Mucosa of descending colon (tissue), 3 donors: Measurements from ENCODE around the gene FAM193A. TPM values are rescaled to one million over a fixed set of nuclear protein-coding genes. Genes with fewer than 3 reads are reported as not detected.

Experiments used
- ATAC-seq: fragments of 200-7000 bp; cut with Tn5 transposase; one replicate; pipeline ENCODE4 v1.9.1; 2020; ENCODE audit warnings: mild to moderate bottlenecking, moderate library complexity
- DNase-seq, 3 donors: peaks; one replicate each; pipeline ENCODE4 v3.0.0-alpha.2; 2020
- H3K36me3 ChIP-seq: fragments of 200-600 bp; one replicate; pipeline ENCODE4 v1.8.0; 2021; ENCODE audit warnings: low read depth, mild to moderate bottlenecking
- H3K4me1 ChIP-seq: fragments of 200-600 bp; one replicate; pipeline ENCODE4 v1.8.0; 2021; ENCODE audit warnings: low read depth, mild to moderate bottlenecking
- H3K4me3 ChIP-seq: fragments of 200-600 bp; one replicate; pipeline ENCODE4 v1.8.0; 2021; ENCODE audit warnings: mild to moderate bottlenecking
- H3K9me3 ChIP-seq: fragments of 200-600 bp; one replicate; pipeline ENCODE4 v1.8.0; 2021; ENCODE audit warnings: mild to moderate bottlenecking
- intact Hi-C, 2 donors: fragments of 100-400 bp; cut with DNase I in 1 of 2; cut with micrococcal nuclease in 1 of 2; formaldehyde crosslinking; loops; one replicate each; pipeline versions ENCODE4 v1.11.0 to v1.11.1; 2022; cut with DNase I, micrococcal nuclease
- total RNA-seq, 3 donors: library from RNA; stranded (reverse); fragmentation: NEBNext Ultra II Directional in 2 of 3; extraction: Animal tissue kit (Norgen Biotek cat#: 25700) in 2 of 3; gene quantifications; one replicate each; pipeline versions ENCODE4 v1.2.1 to v1.2.4, GENCODE V29; 2021 to 2023
- TF ChIP-seq, protein P1 (sequence below): fragments of 200-600 bp; IDR thresholded peaks from one replicate; pipeline ENCODE4 v1.8.0; 2022; ENCODE audit warnings: antibody characterized with exemption, mild to moderate bottlenecking
- donor health status: DM: no; HTN: no; CAD: no; lungs with moderate emphysema.
- donor health status: DM: no; HTN: no; CAD: no.
- donor health status: DM: no; HTN: yes; CAD: no.

FAM193A gene
- total RNA-seq, 3 donors from 2014 or later = 26.7 to 35.2 (median 28.6) TPM

DNA sequence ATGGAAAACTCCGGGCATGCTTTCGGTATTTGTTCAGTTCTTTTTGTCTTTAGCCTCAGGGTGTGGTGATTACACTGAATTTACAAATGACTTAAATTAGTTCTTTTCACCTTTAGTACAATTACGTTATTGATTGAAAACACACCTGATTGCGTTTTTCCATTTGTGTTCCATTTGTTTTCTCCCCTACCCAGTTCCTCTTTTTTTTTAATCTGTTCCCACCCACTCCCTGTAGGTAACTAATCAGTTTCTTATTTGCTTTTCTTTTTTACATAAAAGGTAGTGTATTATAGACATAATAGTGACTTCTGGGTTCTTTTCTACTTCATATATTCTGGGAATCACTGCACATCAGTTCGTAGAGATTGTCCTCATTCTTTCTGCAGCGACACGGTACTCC is 166.3 kb downstream of the FAM193A start:
- TF ChIP-seq, protein P1, sequence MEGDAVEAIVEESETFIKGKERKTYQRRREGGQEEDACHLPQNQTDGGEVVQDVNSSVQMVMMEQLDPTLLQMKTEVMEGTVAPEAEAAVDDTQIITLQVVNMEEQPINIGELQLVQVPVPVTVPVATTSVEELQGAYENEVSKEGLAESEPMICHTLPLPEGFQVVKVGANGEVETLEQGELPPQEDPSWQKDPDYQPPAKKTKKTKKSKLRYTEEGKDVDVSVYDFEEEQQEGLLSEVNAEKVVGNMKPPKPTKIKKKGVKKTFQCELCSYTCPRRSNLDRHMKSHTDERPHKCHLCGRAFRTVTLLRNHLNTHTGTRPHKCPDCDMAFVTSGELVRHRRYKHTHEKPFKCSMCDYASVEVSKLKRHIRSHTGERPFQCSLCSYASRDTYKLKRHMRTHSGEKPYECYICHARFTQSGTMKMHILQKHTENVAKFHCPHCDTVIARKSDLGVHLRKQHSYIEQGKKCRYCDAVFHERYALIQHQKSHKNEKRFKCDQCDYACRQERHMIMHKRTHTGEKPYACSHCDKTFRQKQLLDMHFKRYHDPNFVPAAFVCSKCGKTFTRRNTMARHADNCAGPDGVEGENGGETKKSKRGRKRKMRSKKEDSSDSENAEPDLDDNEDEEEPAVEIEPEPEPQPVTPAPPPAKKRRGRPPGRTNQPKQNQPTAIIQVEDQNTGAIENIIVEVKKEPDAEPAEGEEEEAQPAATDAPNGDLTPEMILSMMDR = no peak
- intact Hi-C loops = no loop called here
- no peak overlapping the region for H3K4me3 ChIP-seq
- H3K36me3 ChIP-seq = peaks cover 12% of the 10 kb centered on the region
- no peaks in the 10 kb centered on the region for H3K4me1 ChIP-seq
- DNase-seq (no peak), ATAC-seq (no peak)
- no peaks in the 10 kb centered on the region for H3K9me3 ChIP-seq

DNA sequence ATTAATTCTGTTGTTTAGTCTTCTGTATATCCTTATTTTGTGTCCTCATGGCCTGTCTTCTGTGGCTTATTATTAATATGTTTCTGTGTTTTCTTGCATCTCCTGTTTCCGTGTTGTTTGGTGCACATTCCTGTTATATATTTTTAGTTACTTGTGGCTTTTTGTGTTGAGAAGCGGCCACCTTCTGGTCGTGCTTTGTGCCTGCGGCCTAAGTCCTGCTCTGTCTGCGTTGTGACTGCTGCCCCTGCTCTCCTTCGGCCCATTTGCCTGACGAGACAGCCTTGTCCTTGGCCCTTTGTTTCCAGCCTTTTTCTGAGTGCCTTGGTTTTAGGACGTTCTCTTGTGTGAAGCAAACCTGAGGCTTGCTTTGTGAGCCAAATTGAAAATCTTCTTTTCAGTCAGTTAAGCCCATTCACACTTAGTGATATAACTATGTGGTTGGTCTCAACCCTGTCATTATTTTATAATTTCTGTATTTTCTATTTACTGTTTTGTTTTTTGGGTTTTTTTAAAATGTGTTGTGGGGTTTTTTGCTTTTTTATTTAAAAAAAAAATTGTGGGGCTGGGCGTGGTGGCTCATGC is 175.9 kb downstream of the FAM193A start:
- no peak for ATAC-seq
- Histone ChIP-seq H3K4me1 (no peaks in the 10 kb centered on the region), H3K9me3 (no peaks in the 10 kb centered on the region), H3K36me3 (peaks cover 4% of the 10 kb centered on the region), H3K4me3 (no peak overlapping the region)
- intact Hi-C loops = no loop called here
- TF ChIP-seq, protein P1 = no peak
- no peak for DNase-seq

DNA sequence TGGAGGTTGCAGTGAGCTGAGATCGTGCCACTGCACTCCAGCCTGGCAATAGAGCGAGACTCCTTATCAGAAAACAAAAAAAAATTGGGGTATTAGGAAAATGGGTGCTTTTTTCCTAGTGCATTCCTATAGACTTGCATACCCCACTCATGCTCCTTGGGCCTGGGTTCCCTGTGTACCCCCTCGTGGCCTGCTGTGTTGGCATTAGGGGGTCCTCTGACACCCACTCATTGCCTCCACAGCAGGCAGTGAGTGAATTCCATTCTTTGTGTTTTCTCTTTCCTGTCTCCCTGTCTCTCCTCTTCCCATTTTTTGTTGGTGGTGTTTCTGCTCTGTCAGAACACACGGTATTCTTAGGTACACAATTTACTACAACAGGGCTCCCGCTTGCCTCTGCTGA is 176.9 kb downstream of the FAM193A start:
- DNase-seq (no peak), ATAC-seq (no peak)
- no peaks in the 10 kb centered on the region for H3K4me1 ChIP-seq
- H3K4me3 ChIP-seq = no peak overlapping the region
- intact Hi-C loops = no loop called here
- TF ChIP-seq, protein P1 = no peak
- H3K9me3 ChIP-seq = no peaks in the 10 kb centered on the region
- H3K36me3 ChIP-seq = peaks cover 4% of the 10 kb centered on the region

DNA sequence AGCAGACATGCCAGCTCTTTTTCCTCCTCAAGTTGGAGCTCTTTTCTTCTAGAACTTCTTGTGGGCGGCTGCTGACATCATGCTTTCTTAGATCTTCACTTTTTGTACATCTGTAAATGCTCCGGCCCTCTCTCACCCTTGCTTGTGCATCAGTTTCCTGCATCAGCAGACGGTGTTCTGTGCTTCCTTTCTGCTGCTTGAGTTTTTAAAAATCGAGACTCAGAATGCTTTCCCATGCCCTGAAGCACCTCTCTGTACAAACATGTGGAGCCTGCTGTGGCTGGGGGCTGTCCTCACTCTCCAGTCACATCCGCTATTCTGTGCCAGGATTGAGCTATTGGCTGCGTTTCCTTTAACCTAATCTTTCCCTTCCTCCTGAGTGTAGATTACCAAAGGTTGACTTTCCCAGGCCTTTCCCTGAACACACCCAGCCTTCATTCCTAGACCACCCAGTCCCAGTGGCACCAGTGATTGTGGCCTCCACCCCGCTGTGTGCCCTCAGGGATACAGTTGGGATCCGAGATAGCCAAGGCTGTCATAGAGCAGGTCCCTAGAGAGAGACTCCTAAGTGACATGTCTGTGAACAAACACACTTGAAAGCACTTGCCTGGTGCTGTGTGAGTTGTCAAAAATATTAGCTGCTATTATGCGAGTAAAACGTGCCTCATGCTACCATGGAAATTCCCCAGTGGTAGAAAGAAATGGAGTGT is 177.8 kb downstream of the FAM193A start:
- H3K36me3 ChIP-seq = peaks cover 4% of the 10 kb centered on the region
- peak; percentile 21 for ATAC-seq
- intact Hi-C loops = no loop called here
- TF ChIP-seq, protein P1 = no peak
- no peak overlapping the region for H3K4me3 ChIP-seq
- no peaks in the 10 kb centered on the region for H3K9me3 ChIP-seq
- no peak for DNase-seq
- no peaks in the 10 kb centered on the region for H3K4me1 ChIP-seq

DNA sequence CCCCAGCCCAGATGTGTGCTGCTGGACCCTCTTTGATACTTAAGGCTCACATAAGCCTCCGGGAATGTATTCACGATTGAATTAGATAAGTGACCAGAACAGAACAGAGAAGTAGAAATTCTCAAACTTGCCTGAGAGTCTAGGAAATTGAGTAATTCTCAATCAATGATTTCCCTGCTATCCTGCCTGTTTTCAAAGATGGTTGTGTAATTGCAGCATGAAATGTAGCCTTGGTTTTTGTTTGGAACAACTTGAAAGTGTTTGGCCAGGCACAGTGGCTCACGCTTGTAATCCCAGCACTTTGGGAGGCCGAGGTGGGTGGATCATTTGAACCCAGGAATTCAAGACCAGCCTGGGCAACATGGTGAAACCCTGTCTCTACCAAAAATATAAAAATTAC is 178.5 kb downstream of the FAM193A start:
- H3K4me3 ChIP-seq = no peak overlapping the region
- ATAC-seq = no peak
- no peaks in the 10 kb centered on the region for H3K4me1 ChIP-seq
- H3K36me3 ChIP-seq = peaks cover 4% of the 10 kb centered on the region
- TF ChIP-seq, protein P1 = no peak
- no peaks in the 10 kb centered on the region for H3K9me3 ChIP-seq
- no peak for DNase-seq
- intact Hi-C loops = no loop called here
